HepG2 (cell line): ENCODE results near the gene PEX11B. TPM values are rescaled to one million over a fixed set of nuclear protein-coding genes. Genes with fewer than 3 reads are reported as not detected.

ENCODE experiments used
- ARID4A ChIP-seq: sonication (generic); formaldehyde crosslinking; IDR thresholded peaks from 2 replicates; pipeline ENCODE4 v1.5.0; 2020; ENCODE audit warnings: mild to moderate bottlenecking, missing genetic modification reagents, borderline replicate concordance
- CC2D1A ChIP-seq: sonication (generic); formaldehyde crosslinking; IDR thresholded peaks from 2 replicates; pipeline ENCODE4 v1.8.1; 2023; ENCODE audit warnings: mild to moderate bottlenecking, missing genetic modification reagents
- NFAT5 ChIP-seq: sonication (generic); formaldehyde crosslinking; IDR thresholded peaks from 2 replicates; pipeline ENCODE4 v1.4.0; 2020; ENCODE audit warnings: missing genetic modification reagents
- TBL1XR1 ChIP-seq: fragments of 150-350 bp; IDR thresholded peaks from 2 replicates; pipeline ENCODE4 v1.6.1; 2014; ENCODE audit warnings: borderline replicate concordance, low read length; ENCODE audit not compliant: partially characterized antibody
- USF2 ChIP-seq, 2 experiments: sonication (generic) in 1 of 2; formaldehyde crosslinking in 1 of 2; IDR thresholded peaks; 2 replicates each; pipeline versions ENCODE4 v1.5.1 to v1.6.1; 2011 to 2020; ENCODE audit warnings: borderline replicate concordance in 1 of 2, low read depth in 1 of 2, low read length in 1 of 2, mild to moderate bottlenecking in 1 of 2, missing genetic modification reagents in 1 of 2, moderate library complexity in 1 of 2
- ZNF7 ChIP-seq: IDR thresholded peaks from 2 replicates; pipeline ENCODE4 v1.6.1; 2016; ENCODE audit warnings: missing biosample characterization, missing genetic modification reagents
- polyA plus RNA-seq, 8 experiments: library from polyadenylated mRNA; depleted of rRNA in 3 of 8; stranded (reverse) in 7 of 8; unstranded in 1 of 8; fragments of >200 nt; fragmentation: Illumina TruSeq in 4 of 8; extraction: Trizol in 4 of 8; gene quantifications; 2 replicates each; pipeline versions ENCODE4 v1.2.1 to v1.2.3, GENCODE V29; 2011 to 2016; ENCODE audit warnings: low read depth in 4 of 8, missing spikeins in 1 of 8, mixed read lengths in 1 of 8; ENCODE audit not compliant: insufficient read depth in 1 of 8
- total RNA-seq, 5 experiments: library from RNA; depleted of rRNA; stranded (reverse); fragments of >200 nt; fragmentation: Illumina TruSeq; extraction: Trizol; gene quantifications; 2 replicates each; pipeline ENCODE4 v1.2.3, GENCODE V29; 2016; ENCODE audit warnings: low read depth in 1 of 5
- TF ChIP-seq, protein P1 (sequence below), 2 experiments: sonication (generic) in 1 of 2; formaldehyde crosslinking in 1 of 2; IDR thresholded peaks; 2 replicates each; pipeline versions ENCODE4 v1.6.1 to v1.9.0; 2014 to 2022; ENCODE audit warnings: antibody characterized with exemption in 1 of 2, borderline replicate concordance in 1 of 2, inconsistent platforms in 1 of 2, low read depth in 1 of 2, missing genetic modification reagents in 1 of 2

The PEX11B gene
- total and polyA plus RNA-seq, 2 of the 13 experiments (the other 11 are each of a cell fraction or from before 2014, with no cell fraction given) = 21.6 to 48.4 TPM

- no peak for TF ChIP-seq USF2 (IDR thresholded peaks at IDR 0.05; ENCODE audit: low read depth, low read length)
- no peak for TF ChIP-seq USF2 (CRISPR knock-in tag; IDR thresholded peaks at IDR 0.05; ENCODE audit: borderline replicate concordance)
- no peak for TF ChIP-seq TBL1XR1
- TF ChIP-seq ZNF7 = no peak
- no peak for TF ChIP-seq CC2D1A (CRISPR knock-in tag)
- TF ChIP-seq, protein P1, sequence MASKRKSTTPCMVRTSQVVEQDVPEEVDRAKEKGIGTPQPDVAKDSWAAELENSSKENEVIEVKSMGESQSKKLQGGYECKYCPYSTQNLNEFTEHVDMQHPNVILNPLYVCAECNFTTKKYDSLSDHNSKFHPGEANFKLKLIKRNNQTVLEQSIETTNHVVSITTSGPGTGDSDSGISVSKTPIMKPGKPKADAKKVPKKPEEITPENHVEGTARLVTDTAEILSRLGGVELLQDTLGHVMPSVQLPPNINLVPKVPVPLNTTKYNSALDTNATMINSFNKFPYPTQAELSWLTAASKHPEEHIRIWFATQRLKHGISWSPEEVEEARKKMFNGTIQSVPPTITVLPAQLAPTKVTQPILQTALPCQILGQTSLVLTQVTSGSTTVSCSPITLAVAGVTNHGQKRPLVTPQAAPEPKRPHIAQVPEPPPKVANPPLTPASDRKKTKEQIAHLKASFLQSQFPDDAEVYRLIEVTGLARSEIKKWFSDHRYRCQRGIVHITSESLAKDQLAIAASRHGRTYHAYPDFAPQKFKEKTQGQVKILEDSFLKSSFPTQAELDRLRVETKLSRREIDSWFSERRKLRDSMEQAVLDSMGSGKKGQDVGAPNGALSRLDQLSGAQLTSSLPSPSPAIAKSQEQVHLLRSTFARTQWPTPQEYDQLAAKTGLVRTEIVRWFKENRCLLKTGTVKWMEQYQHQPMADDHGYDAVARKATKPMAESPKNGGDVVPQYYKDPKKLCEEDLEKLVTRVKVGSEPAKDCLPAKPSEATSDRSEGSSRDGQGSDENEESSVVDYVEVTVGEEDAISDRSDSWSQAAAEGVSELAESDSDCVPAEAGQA (IDR thresholded peaks at IDR 0.05; ENCODE audit: low read depth) = peak; percentile 55; the same call in 1 of the 2 replicates
- TF ChIP-seq, protein P1 (CRISPR knock-in tag; IDR thresholded peaks at IDR 0.05; ENCODE audit: borderline replicate concordance) = no peak; the same call in 1 of the 2 replicates
- TF ChIP-seq NFAT5 (CRISPR knock-in tag) = no peak
- TF ChIP-seq ARID4A (CRISPR knock-in tag) = no peak; the same call in 1 of the 2 replicates
Measured at GRCh38 chr1:145891587-145892485, 26.7 kb downstream of the PEX11B start (continued).
